MM.1S (cell line): ENCODE measurements around the gene NXPE1.

Experiments used
- DNase-seq: peaks from one replicate; pipeline ENCODE4 v3.0.0-alpha.2; 2015
- H2AFZ ChIP-seq: fragments of 300-600 bp; sonication (generic); 2 replicates; pipeline ENCODE4 v1.6.0; 2016; ENCODE audit warnings: antibody characterized with exemption, low read length
- H3F3A ChIP-seq: fragments of 300-600 bp; sonication (generic); 2 replicates; pipeline ENCODE4 v1.6.1; 2016; ENCODE audit warnings: mild to moderate bottlenecking, antibody characterized with exemption, low read length, moderate library complexity, mixed read lengths; ENCODE audit not compliant: insufficient read depth
- H3K27ac ChIP-seq: fragments of 300-600 bp; sonication (generic); 2 replicates; pipeline ENCODE4 v1.5.1; 2016; ENCODE audit warnings: mild to moderate bottlenecking, low read length
- H3K27me3 ChIP-seq: fragments of 300-600 bp; sonication (generic); replicated peaks from 2 replicates; pipeline ENCODE4 v1.6.0; 2016; ENCODE audit warnings: low read length; ENCODE audit not compliant: insufficient read depth
- H3K36me3 ChIP-seq: fragments of 300-600 bp; sonication (generic); replicated peaks from 2 replicates; pipeline ENCODE4 v1.6.1; 2016; ENCODE audit warnings: mild to moderate bottlenecking, low read length, mixed read lengths; ENCODE audit not compliant: insufficient read depth
- H3K4me1 ChIP-seq: fragments of 300-600 bp; sonication (generic); 2 replicates; pipeline ENCODE4 v1.6.1; 2016; ENCODE audit warnings: low read length, mixed read lengths
- H3K4me2 ChIP-seq: fragments of 300-600 bp; sonication (generic); 2 replicates; pipeline ENCODE4 v1.6.0; 2016; ENCODE audit warnings: low read depth, low read length
- H3K4me3 ChIP-seq: fragments of 300-600 bp; sonication (generic); 2 replicates; pipeline ENCODE4 v1.5.1; 2016; ENCODE audit warnings: low read length, mixed read lengths
- H3K79me2 ChIP-seq: fragments of 300-600 bp; sonication (generic); 2 replicates; pipeline ENCODE4 v1.6.1; 2016; ENCODE audit warnings: mixed run types, low read length, mixed read lengths
- H3K9ac ChIP-seq: fragments of 300-600 bp; sonication (generic); 2 replicates; pipeline ENCODE4 v1.6.1; 2016; ENCODE audit warnings: low read length, mixed read lengths
- H3K9me2 ChIP-seq: fragments of 300-600 bp; sonication (generic); replicated peaks from 2 replicates; pipeline ENCODE4 v1.6.1; 2016; ENCODE audit warnings: mild to moderate bottlenecking, low read length, mixed read lengths; ENCODE audit not compliant: insufficient read depth
- H3K9me3 ChIP-seq: fragments of 300-600 bp; sonication (generic); replicated peaks from 2 replicates; pipeline ENCODE4 v1.6.1; 2016; ENCODE audit warnings: mild to moderate bottlenecking, low read length, mixed read lengths; ENCODE audit not compliant: insufficient read depth
- H4K20me1 ChIP-seq: fragments of 300-600 bp; sonication (generic); 2 replicates; pipeline ENCODE4 v1.6.1; 2016; ENCODE audit warnings: mild to moderate bottlenecking, low read length, moderate library complexity, mixed read lengths; ENCODE audit not compliant: insufficient read depth
- CTCF ChIP-seq: fragments of 300-600 bp; sonication (generic); IDR thresholded peaks from 2 replicates; pipeline ENCODE4 v1.5.1; 2016; ENCODE audit warnings: antibody characterized with exemption, low read length, mixed read lengths
- EZH2 ChIP-seq: fragments of 300-600 bp; sonication (generic); optimal IDR thresholded peaks from 2 replicates; pipeline ENCODE3; 2017; ENCODE audit warnings: low read depth, mild to moderate bottlenecking, antibody characterized with exemption, low read length, mixed read lengths
- EZH2phosphoT487 ChIP-seq: fragments of 300-600 bp; sonication (generic); IDR thresholded peaks from 2 replicates; pipeline ENCODE4 v1.6.1; 2018; ENCODE audit warnings: antibody characterized with exemption, low read length

The NXPE1 gene

GRCh38 chr11:114479331-114479730 is 80.3 kb downstream of the NXPE1 start:
- Histone ChIP-seq H2AFZ (no peak overlapping the region), H3K79me2 (no peaks in the 10 kb centered on the region)

GRCh38 chr11:114478768-114479167 is 80.9 kb downstream of the NXPE1 start:
- H3K4me1 ChIP-seq = no peaks in the 10 kb centered on the region
- DNase-seq = no peak
- H3K27ac ChIP-seq = no peak overlapping the region
- H3K9me2 ChIP-seq = no peaks in the 10 kb centered on the region
- no peak overlapping the region for H3K9ac ChIP-seq
- no peak overlapping the region for H3K4me2 ChIP-seq
- no peaks in the 10 kb centered on the region for H3K9me3 ChIP-seq
- H4K20me1 ChIP-seq = no peaks in the 10 kb centered on the region
- H3K79me2 ChIP-seq = no peaks in the 10 kb centered on the region
- H2AFZ ChIP-seq = no peak overlapping the region
- TF ChIP-seq EZH2phosphoT487 (no peak), EZH2 (no peak), CTCF (no peak)
- H3K27me3 ChIP-seq = no peaks in the 10 kb centered on the region
- H3K4me3 ChIP-seq = no peak overlapping the region
- H3K36me3 ChIP-seq = no peaks in the 10 kb centered on the region
- H3F3A ChIP-seq = no peaks in the 10 kb centered on the region

More at GRCh38 chr11:114479331-114479730, 80.3 kb downstream of the NXPE1 start:
- TF ChIP-seq CTCF (no peak), EZH2phosphoT487 (no peak), EZH2 (no peak)
- Histone ChIP-seq H3K9ac (no peak overlapping the region), H3K9me3 (no peaks in the 10 kb centered on the region), H3K4me2 (no peak overlapping the region), H3K36me3 (no peaks in the 10 kb centered on the region), H3K4me3 (no peak overlapping the region), H3K27me3 (no peaks in the 10 kb centered on the region), H3K27ac (no peak overlapping the region), H3K4me1 (no peaks in the 10 kb centered on the region), H4K20me1 (no peaks in the 10 kb centered on the region), H3F3A (no peaks in the 10 kb centered on the region), H3K9me2 (no peaks in the 10 kb centered on the region)
- DNase-seq = no peak

GRCh38 chr11:114478001-114478410 is 81.7 kb downstream of the NXPE1 start:
- H3F3A ChIP-seq = no peaks in the 10 kb centered on the region
- TF ChIP-seq CTCF (no peak), EZH2 (no peak), EZH2phosphoT487 (no peak)
- H2AFZ ChIP-seq = no peak overlapping the region
- no peaks in the 10 kb centered on the region for H4K20me1 ChIP-seq
- no peaks in the 10 kb centered on the region for H3K79me2 ChIP-seq
- DNase-seq = no peak
- no peaks in the 10 kb centered on the region for H3K9me3 ChIP-seq
- H3K9ac ChIP-seq = no peak overlapping the region
- no peaks in the 10 kb centered on the region for H3K36me3 ChIP-seq
- no peak overlapping the region for H3K27ac ChIP-seq
- no peak overlapping the region for H3K4me2 ChIP-seq
- H3K4me3 ChIP-seq = no peak overlapping the region
- no peaks in the 10 kb centered on the region for H3K4me1 ChIP-seq
- no peaks in the 10 kb centered on the region for H3K27me3 ChIP-seq
- no peaks in the 10 kb centered on the region for H3K9me2 ChIP-seq
